Measurements from ENCODE around the gene PLCXD1.
A peak's percentile ranks its signal among the peaks of the same experiment; 100 is the strongest.
"Not testable (repeated sequence)": the region's sequence is repeated elsewhere in the genome, so short reads cannot be mapped to it uniquely, and the experiment has no call there.

PLCXD1 gene

GRCh38 chrX:262381-262909 is 18.7 kb upstream of the PLCXD1 start:
- no peak for DNase-seq (ENCODE audit: low read depth)

- not testable (repeated sequence) for DNase-seq (ENCODE audit: low read depth)
Measured at GRCh38 chrX:264006-264405, 17.2 kb upstream of the PLCXD1 start.

- DNase-seq (ENCODE audit: low read depth), result no peak
Measured at GRCh38 chrX:264634-265455, 16.3 kb upstream of the PLCXD1 start.

- no peak for DNase-seq (ENCODE audit: low read depth)
Measured at GRCh38 chrX:265502-265901, 15.7 kb upstream of the PLCXD1 start.

- DNase-seq (ENCODE audit: low read depth), result no peak
Measured at GRCh38 chrX:267771-268261, 13.4 kb upstream of the PLCXD1 start.

- DNase-seq (ENCODE audit: low read depth), result no peak
Measured at GRCh38 chrX:270848-271367, 10.3 kb upstream of the PLCXD1 start.

- DNase-seq (ENCODE audit: low read depth), result no peak
Measured at GRCh38 chrX:274904-275475, 6.2 kb upstream of the PLCXD1 start.

- DNase-seq (ENCODE audit: low read depth), result no peak
Measured at GRCh38 chrX:275476-275966, 5.7 kb upstream of the PLCXD1 start.

- DNase-seq (ENCODE audit: low read depth), result no peak
Measured at GRCh38 chrX:275967-276580, 5.1 kb upstream of the PLCXD1 start.

GRCh38 chrX:276581-277201 is 4.5 kb upstream of the PLCXD1 start:
- DNase-seq (ENCODE audit: low read depth), result no peak

GRCh38 chrX:279757-280604 is 1.2 kb upstream of the PLCXD1 start:
- not testable (repeated sequence) for DNase-seq (ENCODE audit: low read depth)

GRCh38 chrX:280722-281121 is 459 bp upstream of the PLCXD1 start:
- not testable (repeated sequence) for DNase-seq (ENCODE audit: low read depth)

- DNase-seq (ENCODE audit: low read depth), result not testable (repeated sequence)
Measured at GRCh38 chrX:282000-282681, 960 bp downstream of the PLCXD1 start.

- DNase-seq (ENCODE audit: low read depth), result peak; percentile 44
Measured at GRCh38 chrX:283115-283845, 2.1 kb downstream of the PLCXD1 start.

- no peak for DNase-seq (ENCODE audit: low read depth)
Measured at GRCh38 chrX:285076-285677, 4.0 kb downstream of the PLCXD1 start.

- no peak for DNase-seq (ENCODE audit: low read depth)
Measured at GRCh38 chrX:287670-288069, 6.5 kb downstream of the PLCXD1 start.

- DNase-seq (ENCODE audit: low read depth), result no peak
Measured at GRCh38 chrX:288561-288991, 7.4 kb downstream of the PLCXD1 start.

GRCh38 chrX:290476-291166 is 9.4 kb downstream of the PLCXD1 start:
- no peak for DNase-seq (ENCODE audit: low read depth)
